HG03175 (cell line): Measurements from ENCODE around the gene FAM135A.
"Not testable (repeated sequence)": the region's sequence is repeated elsewhere in the genome, so short reads cannot be mapped to it uniquely, and the experiment has no call there.

Experiments
- ATAC-seq: cut with Tn5 transposase; IDR thresholded peaks from one replicate; pipeline ENCODE4 v1.9.1; 2021; ENCODE audit warnings: mild to moderate bottlenecking, moderate library complexity; ENCODE audit not compliant: unreplicated experiment

The FAM135A gene

DNA sequence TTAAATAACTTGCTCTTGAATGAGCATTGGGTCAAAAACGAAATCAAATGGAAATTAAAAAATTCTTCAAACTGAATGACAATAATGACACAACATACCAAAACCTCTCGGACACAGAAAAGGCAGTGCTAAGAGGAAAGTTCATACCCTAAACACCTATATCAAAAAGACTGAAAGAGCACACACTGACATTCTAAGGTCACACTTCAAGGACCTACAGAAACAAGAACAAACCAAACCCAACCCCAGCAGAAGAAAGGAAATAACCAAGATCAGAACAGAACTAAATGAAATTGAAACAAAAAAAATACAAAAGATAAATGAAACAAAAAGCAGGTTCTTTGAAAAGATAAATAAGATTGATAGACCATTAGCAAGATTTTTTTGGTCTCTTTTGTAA, 194.1 kb downstream of the FAM135A start:
- not testable (repeated sequence) for ATAC-seq

GRCh38 chr6:70609181-70609580, 195.9 kb downstream of the FAM135A start:
- not testable (repeated sequence) for ATAC-seq
